SK-N-SH (cell line): ENCODE data around the gene RAP1GAP. TPM values are rescaled to one million over a fixed set of nuclear protein-coding genes. Genes with fewer than 3 reads are reported as not detected.

Experiments used
- CTCF ChIA-PET: fragments of 300-600, 350-600 bp; formaldehyde crosslinking; extraction: SDS; loops from one replicate; lab custom pipeline; 2021; lab: Yijun Ruan, JAX
- POLR2A ChIA-PET: fragments of 350-600 bp; sonication (Branson Sonifier 250); formaldehyde crosslinking; extraction: SDS; loops from one replicate; lab custom pipeline; 2020; ENCODE audit warnings: antibody characterized with exemption, inconsistent platforms; lab: Yijun Ruan, JAX
- DNase-seq: peaks from one replicate; pipeline ENCODE4 v3.0.0; 2012
- H2AFZ ChIP-seq: fragments of 200-600 bp; sonication (generic); 2 replicates; pipeline ENCODE4 v1.8.1; 2016; ENCODE audit warnings: antibody characterized with exemption, mild to moderate bottlenecking, low read depth
- H3F3A ChIP-seq: fragments of 200-600 bp; sonication (generic); replicated peaks from 2 replicates; pipeline ENCODE3; 2016; ENCODE audit warnings: antibody characterized with exemption, mild to moderate bottlenecking; ENCODE audit not compliant: insufficient read depth
- H3K27ac ChIP-seq, 2 experiments: fragments of 200-500 bp in 1 of 2; fragments of 200-600 bp in 1 of 2; sonication (Bioruptor generic) in 1 of 2; sonication (generic), shearing (Covaris generic) in 1 of 2; 2 replicates each; pipeline versions ENCODE4 v1.5.1 to v1.6.1; 2014 to 2016; ENCODE audit warnings: low read depth in 2 of 2, inconsistent platforms in 1 of 2, low read length in 1 of 2, mild to moderate bottlenecking in 1 of 2, mixed read lengths in 1 of 2
- H3K27me3 ChIP-seq: fragments of 200-600 bp; sonication (generic), shearing (Covaris generic); 2 replicates; pipeline ENCODE4 v1.6.1; 2016; ENCODE audit warnings: mixed run types; ENCODE audit not compliant: insufficient read depth
- H3K36me3 ChIP-seq, 2 experiments: fragments of 200-500 bp in 1 of 2; fragments of 200-600 bp in 1 of 2; sonication (Bioruptor generic) in 1 of 2; sonication (generic) in 1 of 2; replicated peaks in 1 of 2; 2 replicates each; pipeline versions ENCODE3 to v1.5.1; 2014 to 2016; ENCODE audit warnings: low read length in 1 of 2, mild to moderate bottlenecking in 1 of 2; ENCODE audit not compliant: insufficient read depth in 2 of 2, control insufficient read depth in 1 of 2
- H3K4me1 ChIP-seq, 2 experiments: fragments of 200-500 bp in 1 of 2; fragments of 200-600 bp in 1 of 2; sonication (Bioruptor generic) in 1 of 2; sonication (generic), shearing (Covaris generic) in 1 of 2; 2 replicates each; pipeline versions ENCODE4 v1.5.1 to v1.6.1; 2014 to 2016; ENCODE audit warnings: low read depth in 1 of 2, low read length in 1 of 2, mixed run types in 1 of 2; ENCODE audit not compliant: insufficient read depth in 2 of 2, control insufficient read depth in 1 of 2
- H3K4me2 ChIP-seq: fragments of 200-600 bp; sonication (generic), shearing (Covaris generic); 2 replicates; pipeline ENCODE4 v1.6.1; 2017; ENCODE audit warnings: mixed run types
- H3K4me3 ChIP-seq, 2 experiments: fragments of 200-500 bp in 1 of 2; fragments of 200-600 bp in 1 of 2; sonication (Bioruptor generic) in 1 of 2; sonication (generic), shearing (Covaris generic) in 1 of 2; 2 replicates each; pipeline versions ENCODE4 v1.5.1 to v1.8.1; 2014 to 2016; ENCODE audit warnings: low read depth in 2 of 2, inconsistent platforms in 1 of 2, low read length in 1 of 2, mild to moderate bottlenecking in 1 of 2, mixed read lengths in 1 of 2, moderate library complexity in 1 of 2
- H3K79me2 ChIP-seq: fragments of 200-600 bp; sonication (generic); 2 replicates; pipeline ENCODE4 v1.8.1; 2017; ENCODE audit warnings: mild to moderate bottlenecking; ENCODE audit not compliant: insufficient read depth
- H3K9ac ChIP-seq: fragments of 200-600 bp; sonication (generic); 2 replicates; pipeline ENCODE4 v1.6.1; 2017; ENCODE audit warnings: mixed run types
- H3K9me2 ChIP-seq: fragments of 200-600 bp; sonication (generic); 2 replicates; pipeline ENCODE4 v1.6.1; 2017; ENCODE audit warnings: mixed run types
- H3K9me3 ChIP-seq: fragments of 200-600 bp; sonication (generic); 2 replicates; pipeline ENCODE4 v1.6.1; 2017; ENCODE audit warnings: mixed run types, mild to moderate bottlenecking, moderate library complexity
- H4K20me1 ChIP-seq: fragments of 200-600 bp; sonication (generic); 2 replicates; pipeline ENCODE4 v1.6.1; 2017; ENCODE audit warnings: mild to moderate bottlenecking, mixed run types; ENCODE audit not compliant: insufficient read depth
- CHD2 ChIP-seq: fragments of 150-350 bp; IDR thresholded peaks from 2 replicates; pipeline ENCODE4 v1.6.1; 2018; ENCODE audit warnings: low read length; ENCODE audit not compliant: partially characterized antibody
- EP300 ChIP-seq, 2 experiments: IDR thresholded peaks; 2 replicates each; pipeline versions ENCODE4 v1.4.0 to v1.6.1; 2012; ENCODE audit warnings: borderline replicate concordance in 1 of 2, low read depth in 1 of 2, low read length in 1 of 2
- FOXJ3 ChIP-seq: sonication (generic); formaldehyde crosslinking; IDR thresholded peaks from 2 replicates; pipeline ENCODE4 v1.5.1; 2020; ENCODE audit warnings: mild to moderate bottlenecking, missing genetic modification reagents
- FOXM1 ChIP-seq: IDR thresholded peaks from 2 replicates; pipeline ENCODE4 v1.4.0; 2012; ENCODE audit warnings: low read depth, mild to moderate bottlenecking
- GABPA ChIP-seq: IDR thresholded peaks from 2 replicates; pipeline ENCODE4 v1.4.0; 2012; ENCODE audit warnings: low read depth, mild to moderate bottlenecking
- GATA2 ChIP-seq: sonication (generic); formaldehyde crosslinking; IDR thresholded peaks from 2 replicates; pipeline ENCODE4 v1.5.0; 2020; ENCODE audit warnings: mild to moderate bottlenecking, missing genetic modification reagents
- MAX ChIP-seq: IDR thresholded peaks from 2 replicates; pipeline ENCODE4 v1.4.0; 2012; ENCODE audit warnings: low read depth
- MEF2A ChIP-seq: IDR thresholded peaks from 2 replicates; pipeline ENCODE4 v1.4.0; 2012; ENCODE audit warnings: low read depth, borderline replicate concordance
- MXI1 ChIP-seq: IDR thresholded peaks from 2 replicates; pipeline ENCODE4 v1.6.1; 2012; ENCODE audit warnings: mild to moderate bottlenecking, low read depth, low read length, improper control_type of control experiment
- NFIC ChIP-seq: IDR thresholded peaks from 2 replicates; pipeline ENCODE4 v1.4.0; 2012; ENCODE audit warnings: borderline replicate concordance
- NRF1 ChIP-seq: IDR thresholded peaks from 2 replicates; pipeline ENCODE4 v1.6.1; 2012; ENCODE audit warnings: low read depth, mild to moderate bottlenecking, low read length
- RAD21 ChIP-seq: IDR thresholded peaks from 2 replicates; pipeline ENCODE4 v1.6.1; 2012; ENCODE audit warnings: mild to moderate bottlenecking, low read length
- RCOR1 ChIP-seq: fragments of 150-350 bp; IDR thresholded peaks from 2 replicates; pipeline ENCODE4 v1.6.1; 2017; ENCODE audit warnings: antibody characterized with exemption, low read length
- TCF12 ChIP-seq: IDR thresholded peaks from 2 replicates; pipeline ENCODE4 v1.4.0; 2012
- TEAD4 ChIP-seq: IDR thresholded peaks from 2 replicates; pipeline ENCODE4 v1.4.0; 2012; ENCODE audit warnings: mild to moderate bottlenecking, borderline replicate concordance; ENCODE audit not compliant: insufficient read depth
- USF1 ChIP-seq: IDR thresholded peaks from 2 replicates; pipeline ENCODE4 v1.4.0; 2012; ENCODE audit warnings: low read depth, borderline replicate concordance
- USF2 ChIP-seq: fragments of 150-350 bp; IDR thresholded peaks from 2 replicates; pipeline ENCODE4 v1.6.1; 2017; ENCODE audit warnings: antibody characterized with exemption, low read length, low read depth, borderline replicate concordance
- YY1 ChIP-seq: IDR thresholded peaks from 2 replicates; pipeline ENCODE4 v1.4.0; 2012; ENCODE audit warnings: low read depth, mild to moderate bottlenecking
- WGBS: methylation state at CpG from one replicate; pipeline ENCODE4 v1.1.6; 2017; ENCODE audit warnings: low lambda C conversion rate; 5-methylcytosine and 5-hydroxymethylcytosine counted together
- polyA plus RNA-seq, 3 experiments: library from polyadenylated mRNA; depleted of rRNA; stranded (reverse); fragments of >200 nt; gene quantifications; 2 replicates each; pipeline ENCODE4 v1.2.3, GENCODE V29; 2012
- TF ChIP-seq, protein P1 (sequence below): fragments of 200-600 bp; sonication (generic); IDR thresholded peaks from 2 replicates; pipeline ENCODE4 v1.6.1; 2017; ENCODE audit warnings: antibody characterized with exemption, mild to moderate bottlenecking, moderate library complexity
- TF ChIP-seq, protein P2 (sequence below): IDR thresholded peaks from 2 replicates; pipeline ENCODE4; 2012
- TF ChIP-seq, protein P3 (sequence below): IDR thresholded peaks from 2 replicates; pipeline ENCODE4 v1.6.1; 2012; ENCODE audit warnings: mild to moderate bottlenecking, low read depth, low read length, moderate library complexity

The RAP1GAP gene
- polyA plus RNA-seq, 1 of the 3 experiments (the other 2 are of a cell fraction) = 0.99 TPM

DNA sequence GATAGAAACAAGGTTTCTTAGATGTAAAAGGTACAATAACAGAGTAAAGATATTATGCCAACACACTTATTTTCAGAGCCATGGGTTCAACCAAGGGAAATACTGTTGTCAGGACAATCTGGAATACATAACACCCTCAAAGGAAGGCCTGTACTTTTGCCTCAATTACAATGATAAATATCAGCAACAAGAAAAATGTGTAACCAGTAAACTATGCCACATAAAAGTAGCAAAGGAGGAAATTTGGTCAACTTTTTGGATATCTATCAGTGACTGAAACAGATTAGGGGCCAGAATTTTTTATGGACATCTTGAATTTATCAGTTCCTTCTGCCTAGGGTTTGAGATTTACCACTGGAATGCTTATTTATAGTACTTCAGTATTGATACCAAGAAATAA lies 24.6 kb upstream of the RAP1GAP start (continued):
- no peak for TF ChIP-seq USF2
- TF ChIP-seq RAD21 = no peak
- TF ChIP-seq, protein P1, sequence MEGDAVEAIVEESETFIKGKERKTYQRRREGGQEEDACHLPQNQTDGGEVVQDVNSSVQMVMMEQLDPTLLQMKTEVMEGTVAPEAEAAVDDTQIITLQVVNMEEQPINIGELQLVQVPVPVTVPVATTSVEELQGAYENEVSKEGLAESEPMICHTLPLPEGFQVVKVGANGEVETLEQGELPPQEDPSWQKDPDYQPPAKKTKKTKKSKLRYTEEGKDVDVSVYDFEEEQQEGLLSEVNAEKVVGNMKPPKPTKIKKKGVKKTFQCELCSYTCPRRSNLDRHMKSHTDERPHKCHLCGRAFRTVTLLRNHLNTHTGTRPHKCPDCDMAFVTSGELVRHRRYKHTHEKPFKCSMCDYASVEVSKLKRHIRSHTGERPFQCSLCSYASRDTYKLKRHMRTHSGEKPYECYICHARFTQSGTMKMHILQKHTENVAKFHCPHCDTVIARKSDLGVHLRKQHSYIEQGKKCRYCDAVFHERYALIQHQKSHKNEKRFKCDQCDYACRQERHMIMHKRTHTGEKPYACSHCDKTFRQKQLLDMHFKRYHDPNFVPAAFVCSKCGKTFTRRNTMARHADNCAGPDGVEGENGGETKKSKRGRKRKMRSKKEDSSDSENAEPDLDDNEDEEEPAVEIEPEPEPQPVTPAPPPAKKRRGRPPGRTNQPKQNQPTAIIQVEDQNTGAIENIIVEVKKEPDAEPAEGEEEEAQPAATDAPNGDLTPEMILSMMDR = no peak

DNA sequence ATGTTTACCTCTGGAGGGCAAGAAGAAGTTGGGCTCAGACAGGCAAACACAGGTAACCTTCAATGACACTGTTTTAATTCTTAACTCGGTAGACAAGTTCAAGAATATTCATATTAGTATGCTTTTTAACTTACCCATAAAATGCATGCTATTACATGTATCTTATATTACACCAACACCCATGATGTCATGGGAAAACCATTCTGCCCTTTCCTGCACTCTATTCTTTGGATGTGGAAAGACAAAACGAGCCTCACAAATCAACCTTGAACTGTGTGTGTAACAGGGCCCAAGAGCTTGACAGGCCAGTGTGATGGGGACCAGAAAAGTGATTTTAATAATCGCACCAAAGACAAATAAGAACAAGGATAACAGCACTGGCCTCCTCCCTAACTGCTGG lies 22.6 kb upstream of the RAP1GAP start:
- Histone ChIP-seq H3K27ac (no peak overlapping the region), H3K4me3 (no peak overlapping the region), H4K20me1 (no peaks in the 10 kb centered on the region), H3K27me3 (no peaks in the 10 kb centered on the region), H3K79me2 (peaks cover 4% of the 10 kb centered on the region), H3K4me2 (no peak overlapping the region), H3K9ac (no peak overlapping the region), H3F3A (no peaks in the 10 kb centered on the region), H3K36me3 (peaks cover 51 to 68% of the 10 kb centered on the region in 2 experiments), H2AFZ (no peak overlapping the region), H3K4me1 (no peaks in the 10 kb centered on the region), H3K9me3 (no peaks in the 10 kb centered on the region), H3K9me2 (no peaks in the 10 kb centered on the region)
- 100% methylated on average over 3 of the region's 3 CpGs for WGBS
- TF ChIP-seq RCOR1 (no peak), MEF2A (no peak), YY1 (no peak), EP300 (IDR thresholded peaks at IDR 0.05; ENCODE audit: borderline replicate concordance in 1 of 2, low read depth in 1 of 2, low read length in 1 of 2) (no peak), TCF12 (no peak), FOXM1 (no peak), GATA2 (CRISPR knock-in tag) (no peak), CHD2 (no peak), USF1 (no peak), MAX (no peak), TEAD4 (no peak), FOXJ3 (CRISPR knock-in tag) (no peak), NFIC (no peak), GABPA (no peak), NRF1 (no peak), RAD21 (no peak), MXI1 (no peak)
- TF ChIP-seq, protein P2, sequence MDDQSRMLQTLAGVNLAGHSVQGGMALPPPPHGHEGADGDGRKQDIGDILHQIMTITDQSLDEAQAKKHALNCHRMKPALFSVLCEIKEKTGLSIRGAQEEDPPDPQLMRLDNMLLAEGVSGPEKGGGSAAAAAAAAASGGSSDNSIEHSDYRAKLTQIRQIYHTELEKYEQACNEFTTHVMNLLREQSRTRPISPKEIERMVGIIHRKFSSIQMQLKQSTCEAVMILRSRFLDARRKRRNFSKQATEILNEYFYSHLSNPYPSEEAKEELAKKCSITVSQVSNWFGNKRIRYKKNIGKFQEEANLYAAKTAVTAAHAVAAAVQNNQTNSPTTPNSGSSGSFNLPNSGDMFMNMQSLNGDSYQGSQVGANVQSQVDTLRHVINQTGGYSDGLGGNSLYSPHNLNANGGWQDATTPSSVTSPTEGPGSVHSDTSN = no peak
- TF ChIP-seq, protein P3, sequence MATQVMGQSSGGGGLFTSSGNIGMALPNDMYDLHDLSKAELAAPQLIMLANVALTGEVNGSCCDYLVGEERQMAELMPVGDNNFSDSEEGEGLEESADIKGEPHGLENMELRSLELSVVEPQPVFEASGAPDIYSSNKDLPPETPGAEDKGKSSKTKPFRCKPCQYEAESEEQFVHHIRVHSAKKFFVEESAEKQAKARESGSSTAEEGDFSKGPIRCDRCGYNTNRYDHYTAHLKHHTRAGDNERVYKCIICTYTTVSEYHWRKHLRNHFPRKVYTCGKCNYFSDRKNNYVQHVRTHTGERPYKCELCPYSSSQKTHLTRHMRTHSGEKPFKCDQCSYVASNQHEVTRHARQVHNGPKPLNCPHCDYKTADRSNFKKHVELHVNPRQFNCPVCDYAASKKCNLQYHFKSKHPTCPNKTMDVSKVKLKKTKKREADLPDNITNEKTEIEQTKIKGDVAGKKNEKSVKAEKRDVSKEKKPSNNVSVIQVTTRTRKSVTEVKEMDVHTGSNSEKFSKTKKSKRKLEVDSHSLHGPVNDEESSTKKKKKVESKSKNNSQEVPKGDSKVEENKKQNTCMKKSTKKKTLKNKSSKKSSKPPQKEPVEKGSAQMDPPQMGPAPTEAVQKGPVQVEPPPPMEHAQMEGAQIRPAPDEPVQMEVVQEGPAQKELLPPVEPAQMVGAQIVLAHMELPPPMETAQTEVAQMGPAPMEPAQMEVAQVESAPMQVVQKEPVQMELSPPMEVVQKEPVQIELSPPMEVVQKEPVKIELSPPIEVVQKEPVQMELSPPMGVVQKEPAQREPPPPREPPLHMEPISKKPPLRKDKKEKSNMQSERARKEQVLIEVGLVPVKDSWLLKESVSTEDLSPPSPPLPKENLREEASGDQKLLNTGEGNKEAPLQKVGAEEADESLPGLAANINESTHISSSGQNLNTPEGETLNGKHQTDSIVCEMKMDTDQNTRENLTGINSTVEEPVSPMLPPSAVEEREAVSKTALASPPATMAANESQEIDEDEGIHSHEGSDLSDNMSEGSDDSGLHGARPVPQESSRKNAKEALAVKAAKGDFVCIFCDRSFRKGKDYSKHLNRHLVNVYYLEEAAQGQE = no peak
- POLR2A ChIA-PET = no interaction called here
- no peak for DNase-seq
- CTCF ChIA-PET = no interaction called here
